22Rv1 (cell line): ENCODE data around the gene TSPAN10.

ENCODE experiments used
- H3K27ac ChIP-seq: fragments of 450-650 bp; 2 replicates; pipeline ENCODE4 v1.5.1; 2017
- ZFX ChIP-seq: fragments of 450-650 bp; IDR thresholded peaks from 2 replicates; pipeline ENCODE4 v1.6.1; 2017; ENCODE audit warnings: antibody characterized with exemption, borderline replicate concordance
- TF ChIP-seq, protein P1 (sequence below): fragments of 450-650 bp; IDR thresholded peaks from 2 replicates; pipeline ENCODE4 v1.5.1; 2017; ENCODE audit warnings: mild to moderate bottlenecking

The TSPAN10 gene

DNA sequence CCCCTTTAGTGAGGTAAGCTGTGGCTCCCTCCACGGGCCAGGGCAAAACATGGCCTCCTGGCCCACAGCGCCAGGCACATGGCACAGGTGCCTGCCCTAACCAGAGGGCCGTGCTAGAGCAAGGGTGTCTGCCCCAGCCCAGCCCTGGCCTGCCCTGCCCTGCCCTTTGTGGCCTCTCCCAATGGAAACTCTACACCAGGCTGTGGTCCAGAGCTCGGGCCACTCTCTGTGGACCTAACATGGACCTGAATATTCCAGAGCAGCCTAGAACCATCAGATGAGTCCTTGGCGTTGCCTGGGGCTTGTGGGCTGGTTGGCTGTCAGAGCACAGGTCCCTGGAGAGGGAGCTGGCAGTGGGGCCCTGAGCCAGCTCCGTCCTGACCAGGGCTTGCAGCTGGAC is 58.2 kb downstream of the TSPAN10 start:
- TF ChIP-seq ZFX, result no peak
- TF ChIP-seq, protein P1, sequence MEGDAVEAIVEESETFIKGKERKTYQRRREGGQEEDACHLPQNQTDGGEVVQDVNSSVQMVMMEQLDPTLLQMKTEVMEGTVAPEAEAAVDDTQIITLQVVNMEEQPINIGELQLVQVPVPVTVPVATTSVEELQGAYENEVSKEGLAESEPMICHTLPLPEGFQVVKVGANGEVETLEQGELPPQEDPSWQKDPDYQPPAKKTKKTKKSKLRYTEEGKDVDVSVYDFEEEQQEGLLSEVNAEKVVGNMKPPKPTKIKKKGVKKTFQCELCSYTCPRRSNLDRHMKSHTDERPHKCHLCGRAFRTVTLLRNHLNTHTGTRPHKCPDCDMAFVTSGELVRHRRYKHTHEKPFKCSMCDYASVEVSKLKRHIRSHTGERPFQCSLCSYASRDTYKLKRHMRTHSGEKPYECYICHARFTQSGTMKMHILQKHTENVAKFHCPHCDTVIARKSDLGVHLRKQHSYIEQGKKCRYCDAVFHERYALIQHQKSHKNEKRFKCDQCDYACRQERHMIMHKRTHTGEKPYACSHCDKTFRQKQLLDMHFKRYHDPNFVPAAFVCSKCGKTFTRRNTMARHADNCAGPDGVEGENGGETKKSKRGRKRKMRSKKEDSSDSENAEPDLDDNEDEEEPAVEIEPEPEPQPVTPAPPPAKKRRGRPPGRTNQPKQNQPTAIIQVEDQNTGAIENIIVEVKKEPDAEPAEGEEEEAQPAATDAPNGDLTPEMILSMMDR, result no peak
- no peak overlapping the region for H3K27ac ChIP-seq

DNA sequence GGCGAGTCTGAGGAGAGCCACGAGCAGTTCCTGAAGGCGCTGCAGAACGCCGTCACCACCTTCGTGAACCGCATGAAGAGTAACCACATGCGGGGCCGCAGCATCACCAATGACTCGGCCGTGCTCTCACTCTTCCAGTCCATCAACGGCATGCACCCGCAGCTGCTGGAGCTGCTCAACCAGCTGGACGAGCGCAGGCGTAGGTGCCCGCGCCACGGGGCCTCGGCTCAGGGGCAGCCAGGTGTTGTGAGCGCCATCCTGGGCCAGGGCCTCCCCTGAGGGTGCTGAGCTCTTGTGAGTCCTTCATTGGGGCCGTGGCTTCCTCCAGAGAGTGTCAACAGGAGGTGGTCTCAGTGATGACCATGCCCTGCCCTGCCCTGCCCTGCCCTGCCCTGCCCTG is 58.8 kb downstream of the TSPAN10 start:
- no peak overlapping the region for H3K27ac ChIP-seq
- TF ChIP-seq ZFX, result no peak
- TF ChIP-seq, protein P1, result no peak

DNA sequence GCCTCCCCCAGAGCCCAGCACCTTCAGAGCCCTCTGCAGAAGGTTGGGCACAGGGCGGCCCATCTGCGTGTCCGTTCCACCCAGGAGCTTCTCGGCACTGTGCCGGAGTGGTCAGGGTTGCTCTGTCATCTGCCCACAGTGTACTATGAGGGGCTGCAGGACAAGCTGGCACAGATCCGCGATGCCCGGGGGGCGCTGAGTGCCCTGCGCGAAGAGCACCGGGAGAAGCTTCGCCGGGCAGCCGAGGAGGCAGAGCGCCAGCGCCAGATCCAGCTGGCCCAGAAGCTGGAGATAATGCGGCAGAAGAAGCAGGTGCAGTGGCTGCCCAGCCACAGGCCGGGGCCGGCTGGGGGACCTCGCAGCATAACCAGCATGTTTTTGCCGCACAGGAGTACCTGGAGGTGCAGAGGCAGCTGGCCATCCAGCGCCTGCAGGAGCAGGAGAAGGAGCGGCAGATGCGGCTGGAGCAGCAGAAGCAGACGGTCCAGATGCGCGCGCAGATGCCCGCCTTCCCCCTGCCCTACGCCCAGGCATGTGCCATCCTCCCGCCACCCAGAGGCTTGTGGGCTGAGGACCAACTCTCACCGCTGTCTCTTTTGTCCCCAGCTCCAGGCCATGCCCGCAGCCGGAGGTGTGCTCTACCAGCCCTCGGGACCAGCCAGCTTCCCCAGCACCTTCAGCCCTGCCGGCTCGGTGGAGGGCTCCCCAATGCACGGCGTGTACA is 59.4 kb downstream of the TSPAN10 start:
- TF ChIP-seq, protein P1, result no peak
- TF ChIP-seq ZFX, result no peak
- no peak overlapping the region for H3K27ac ChIP-seq

DNA sequence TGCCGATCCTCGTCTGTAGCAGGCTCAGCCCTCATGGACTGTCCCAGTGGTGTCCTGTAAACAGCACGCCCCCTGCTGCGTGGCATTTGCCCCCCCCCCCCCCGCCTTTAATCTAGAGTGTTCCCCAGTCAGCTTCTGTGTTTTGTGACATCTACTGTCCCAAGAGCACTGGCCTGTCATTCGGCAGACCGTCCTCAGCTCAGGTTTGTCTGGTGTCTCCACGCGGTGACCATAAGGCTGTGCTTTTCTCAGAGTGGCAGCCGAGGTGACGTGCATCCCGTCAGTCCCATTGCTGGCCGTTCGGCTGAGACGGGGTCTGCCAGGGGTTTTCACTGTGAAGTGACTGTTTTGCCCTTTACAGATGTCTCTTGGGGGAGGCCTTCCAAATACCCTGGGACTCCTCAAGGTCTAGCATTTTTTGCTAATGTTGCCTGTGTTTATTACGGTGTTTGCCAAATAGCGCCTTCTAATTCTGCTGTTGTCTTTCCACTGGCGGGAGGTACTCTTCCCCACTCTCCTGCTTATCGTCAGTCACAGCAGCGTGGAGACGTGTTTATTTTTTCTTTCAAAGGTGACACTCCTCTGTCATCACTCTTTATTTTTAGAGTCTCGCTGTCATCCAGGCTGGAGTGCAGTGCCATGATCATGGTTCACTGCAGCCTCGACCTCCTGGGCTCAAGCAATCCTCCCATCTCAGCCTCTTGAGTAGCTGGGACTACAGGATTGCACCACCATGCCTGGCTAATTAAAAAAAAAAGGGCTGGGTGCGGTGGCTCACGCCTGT is 60.5 kb downstream of the TSPAN10 start:
- no peak overlapping the region for H3K27ac ChIP-seq
- no peak for TF ChIP-seq ZFX
